IMR-90 (cell line): ENCODE data around the gene LHFPL6. TPM values are rescaled to one million over a fixed set of nuclear protein-coding genes. Genes with fewer than 3 reads are reported as not detected.

Source experiments
- ATAC-seq: fragments of 200-7000 bp; cut with Tn5 transposase; 2 replicates; pipeline ENCODE4 v1.9.1; 2020; ENCODE audit warnings: low read depth, mild to moderate bottlenecking, moderate library complexity
- BruUV-seq: library from RNA; stranded (reverse); fragments of 400-500 nt; replicated peaks from 2 replicates; lab custom pipeline; 2021; lab: Mats Ljungman, UMichigan
- CTCF ChIA-PET: fragments of 300-600 bp; formaldehyde crosslinking; extraction: SDS; loops from one replicate; lab custom pipeline; 2021; ENCODE audit warnings: antibody characterized with exemption; lab: Yijun Ruan, JAX
- POLR2A ChIA-PET: fragments of 300-600 bp; sonication (Branson Sonifier 250); formaldehyde crosslinking; loops from one replicate; lab custom pipeline; 2022; ENCODE audit warnings: antibody characterized with exemption; ENCODE audit not compliant: unreplicated experiment; lab: Charles Lee
- DNase-seq: peaks from one replicate; pipeline ENCODE4 v3.0.0; 2013
- H2AFZ ChIP-seq: replicated peaks from 2 replicates; pipeline ENCODE3; 2013; ENCODE audit warnings: low read length, mild to moderate bottlenecking; ENCODE audit not compliant: poor library complexity
- H2AK5ac ChIP-seq: 2 replicates; pipeline ENCODE4 v1.6.1; 2013; ENCODE audit warnings: low read depth, low read length, inconsistent platforms
- H2AK9ac ChIP-seq: replicated peaks from 2 replicates; pipeline ENCODE3; 2013; ENCODE audit warnings: mild to moderate bottlenecking, low read depth, low read length, moderate library complexity; ENCODE audit not compliant: poor library complexity
- H2BK120ac ChIP-seq: 2 replicates; pipeline ENCODE4 v1.6.1; 2013; ENCODE audit warnings: low read depth, low read length, inconsistent platforms
- H2BK15ac ChIP-seq: 3 replicates; pipeline ENCODE4 v1.6.1; 2013; ENCODE audit warnings: low read depth, low read length, inconsistent platforms
- H2BK20ac ChIP-seq: 2 replicates; pipeline ENCODE4 v1.6.1; 2013; ENCODE audit warnings: low read depth, mild to moderate bottlenecking, inconsistent platforms, low read length, moderate library complexity
- H2BK5ac ChIP-seq: 2 replicates; pipeline ENCODE4 v1.6.1; 2013; ENCODE audit warnings: mild to moderate bottlenecking, low read depth, low read length, inconsistent platforms; ENCODE audit not compliant: poor library complexity, severe bottlenecking
- H3K14ac ChIP-seq: replicated peaks from 2 replicates; pipeline ENCODE4 v1.6.1; 2013; ENCODE audit warnings: low read depth, low read length, inconsistent platforms
- H3K18ac ChIP-seq: 2 replicates; pipeline ENCODE4 v1.6.1; 2013; ENCODE audit warnings: low read depth, low read length, control low read depth
- H3K23ac ChIP-seq: 2 replicates; pipeline ENCODE4 v1.6.1; 2013; ENCODE audit warnings: low read depth, low read length, inconsistent platforms
- H3K27ac ChIP-seq: 2 replicates; pipeline ENCODE4 v1.5.1; 2013; ENCODE audit warnings: mild to moderate bottlenecking, control low read depth, low read length; ENCODE audit not compliant: insufficient read depth
- H3K27me3 ChIP-seq: 2 replicates; pipeline ENCODE4 v1.6.1; 2013; ENCODE audit warnings: low read length; ENCODE audit not compliant: control insufficient read depth, insufficient read depth
- H3K36me3 ChIP-seq: 2 replicates; pipeline ENCODE4 v1.6.1; 2013; ENCODE audit warnings: low read length, mixed read lengths; ENCODE audit not compliant: control insufficient read depth, insufficient read depth
- H3K4ac ChIP-seq: 2 replicates; pipeline ENCODE4 v1.6.1; 2013; ENCODE audit warnings: low read depth, low read length, inconsistent platforms
- H3K4me1 ChIP-seq: 2 replicates; pipeline ENCODE4 v1.6.1; 2013; ENCODE audit warnings: low read length, mixed read lengths; ENCODE audit not compliant: control insufficient read depth, insufficient read depth
- H3K4me2 ChIP-seq: 2 replicates; pipeline ENCODE4 v1.6.1; 2013; ENCODE audit warnings: low read depth, mild to moderate bottlenecking, control low read depth, low read length, moderate library complexity
- H3K4me3 ChIP-seq: 2 replicates; pipeline ENCODE4 v1.5.1; 2013; ENCODE audit warnings: low read depth, mild to moderate bottlenecking, control low read depth, low read length, moderate library complexity; ENCODE audit not compliant: insufficient read depth
- H3K56ac ChIP-seq: 2 replicates; pipeline ENCODE4 v1.6.1; 2013; ENCODE audit warnings: low read length, inconsistent platforms; ENCODE audit not compliant: insufficient read depth; ENCODE audit errors: extremely low read depth
- H3K79me1 ChIP-seq, 2 experiments: 2 replicates each; pipeline ENCODE4 v1.6.1; 2013; ENCODE audit warnings: low read length in 2 of 2, inconsistent platforms in 1 of 2, low read depth in 1 of 2
- H3K9ac ChIP-seq: 2 replicates; pipeline ENCODE4 v1.6.1; 2013; ENCODE audit warnings: low read depth, low read length, control low read depth
- H3K9me1 ChIP-seq: 2 replicates; pipeline ENCODE4 v1.6.1; 2013; ENCODE audit warnings: low read length, inconsistent platforms; ENCODE audit not compliant: insufficient read depth
- H3K9me3 ChIP-seq: 2 replicates; pipeline ENCODE4 v1.6.1; 2013; ENCODE audit warnings: low read length; ENCODE audit not compliant: control insufficient read depth, insufficient read depth
- H4K20me1 ChIP-seq: 2 replicates; pipeline ENCODE4 v1.6.1; 2013; ENCODE audit warnings: low read length, inconsistent platforms; ENCODE audit not compliant: insufficient read depth
- H4K5ac ChIP-seq: 2 replicates; pipeline ENCODE4 v1.6.1; 2013; ENCODE audit warnings: mild to moderate bottlenecking, low read depth, low read length, control low read depth
- H4K8ac ChIP-seq, 2 experiments: 2 replicates each; pipeline ENCODE4 v1.6.1; 2013; ENCODE audit warnings: low read depth in 2 of 2, low read length in 2 of 2, control low read depth in 1 of 2, inconsistent platforms in 1 of 2
- H4K91ac ChIP-seq: 2 replicates; pipeline ENCODE4 v1.6.1; 2013; ENCODE audit warnings: low read depth, low read length, inconsistent platforms; ENCODE audit not compliant: insufficient read depth
- CHD1 ChIP-seq: IDR thresholded peaks from 2 replicates; pipeline ENCODE4 v1.6.1; 2012; ENCODE audit warnings: low read depth, low read length, improper control_type of control experiment
- FOS ChIP-seq: fragments of 150-350 bp; IDR thresholded peaks from 2 replicates; pipeline ENCODE4 v1.6.1; 2016; ENCODE audit warnings: low read depth, low read length
- MAFK ChIP-seq: IDR thresholded peaks from 2 replicates; pipeline ENCODE4 v1.6.1; 2012; ENCODE audit warnings: low read depth, low read length, improper control_type of control experiment
- MXI1 ChIP-seq: IDR thresholded peaks from 2 replicates; pipeline ENCODE4 v1.6.1; 2012; ENCODE audit warnings: low read depth, mild to moderate bottlenecking, low read length, moderate library complexity, borderline replicate concordance
- POLR2A ChIP-seq: IDR thresholded peaks from 2 replicates; pipeline ENCODE4 v1.6.1; 2012; ENCODE audit warnings: mild to moderate bottlenecking, low read depth, low read length
- RFX5 ChIP-seq: IDR thresholded peaks from 2 replicates; pipeline ENCODE4 v1.8.0; 2012; ENCODE audit warnings: low read depth, mild to moderate bottlenecking, low read length, moderate library complexity
- SMC3 ChIP-seq: fragments of 150-350 bp; IDR thresholded peaks from 2 replicates; pipeline ENCODE4 v1.6.1; 2016; ENCODE audit warnings: low read depth, mild to moderate bottlenecking, antibody characterized with exemption, low read length, moderate library complexity
- dilution Hi-C: fragments of 300-500 bp; cut with HindIII; formaldehyde crosslinking; loops from one replicate; pipeline ENCODE4 v1.14.3; 2018; ENCODE audit warnings: low sequenced_read_pairs; ENCODE audit not compliant: unreplicated experiment
- in situ Hi-C: fragments of 300-500 bp; cut with MboI; formaldehyde crosslinking; loops from 3 replicates; pipeline ENCODE4 v1.14.3; 2019; ENCODE audit warnings: low sequenced_read_pairs, inconsistent platforms, mixed read lengths
- intact Hi-C: fragments of 100-400 bp; cut with micrococcal nuclease; formaldehyde crosslinking; loops from 2 replicates; pipeline ENCODE4 v1.10.0; 2022
- polyA plus RNA-seq, 3 experiments: library from polyadenylated mRNA; depleted of rRNA; stranded (reverse); fragments of >200 nt; gene quantifications; 2 replicates each; pipeline ENCODE4 v1.2.3, GENCODE V29; 2012; ENCODE audit warnings: low replicate concordance in 1 of 3
- total RNA-seq: library from RNA; depleted of rRNA; stranded (reverse); fragments of >200 nt; gene quantifications from 2 replicates; pipeline ENCODE4 v1.2.3, GENCODE V29; 2012
- TF ChIP-seq, protein P1 (sequence below): fragments of 150-350 bp; IDR thresholded peaks from 2 replicates; pipeline ENCODE4 v1.6.1; 2016; ENCODE audit warnings: low read depth, mild to moderate bottlenecking, low read length, moderate library complexity, borderline replicate concordance

Gene LHFPL6
- total and polyA plus RNA-seq, 2 of the 4 experiments (the other 2 are of a cell fraction) = 24.7 to 36.1 TPM

DNA sequence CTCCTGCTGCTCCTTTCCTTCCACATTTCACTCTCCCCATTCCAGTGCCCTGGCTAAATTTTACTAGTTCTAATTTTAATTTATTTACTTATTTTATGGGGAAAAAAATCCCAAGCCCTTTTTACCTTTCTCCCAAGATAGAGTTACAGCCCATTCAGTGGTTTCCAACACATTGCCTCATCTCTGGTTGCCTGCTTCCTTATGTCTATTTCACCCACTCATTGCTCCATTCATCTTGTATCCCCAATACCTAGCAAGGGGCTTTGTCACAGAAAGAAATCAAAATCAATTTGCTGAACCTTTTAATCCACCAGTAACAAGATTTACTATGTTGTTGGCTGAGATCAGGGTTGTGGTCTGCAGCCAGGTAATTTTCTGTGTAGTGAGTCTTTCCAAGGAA, 55.9 kb downstream of the LHFPL6 start:
- Histone ChIP-seq H2AK5ac (no peak overlapping the region), H4K5ac (no peak overlapping the region), H2BK20ac (no peak overlapping the region), H3K4me3 (no peak overlapping the region), H2BK120ac (no peak overlapping the region), H3K9me1 (no peaks in the 10 kb centered on the region; the same call in 1 of the 2 replicates), H3K36me3 (no peaks in the 10 kb centered on the region), H2BK15ac (no peak overlapping the region), H3K14ac (no peak overlapping the region), H2AFZ (no peak overlapping the region), H3K27ac (no peak overlapping the region), H4K8ac (no peak overlapping the region), H3K9ac (no peak overlapping the region), H3K4me2 (no peak overlapping the region), H3K4ac (no peak overlapping the region), H3K27me3 (no peaks in the 10 kb centered on the region), H2AK9ac (no peak overlapping the region), H3K9me3 (no peaks in the 10 kb centered on the region), H4K91ac (no peak overlapping the region), H3K18ac (no peak overlapping the region), H3K23ac (no peak overlapping the region), H3K79me1 (peaks cover 11 to 15% of the 10 kb centered on the region in 2 experiments; a peak in 1 of 4 replicates), H4K20me1 (no peaks in the 10 kb centered on the region), H2BK5ac (no peak overlapping the region), H3K4me1 (no peaks in the 10 kb centered on the region), H3K56ac (no peak overlapping the region)
- in situ Hi-C loops (no loop called here), intact Hi-C loops (no loop called here), dilution Hi-C loops (no loop called here)
- TF ChIP-seq FOS = no peak
- no peak for TF ChIP-seq MAFK
- no peak for TF ChIP-seq RFX5
- no peak for TF ChIP-seq SMC3
- TF ChIP-seq, protein P1, sequence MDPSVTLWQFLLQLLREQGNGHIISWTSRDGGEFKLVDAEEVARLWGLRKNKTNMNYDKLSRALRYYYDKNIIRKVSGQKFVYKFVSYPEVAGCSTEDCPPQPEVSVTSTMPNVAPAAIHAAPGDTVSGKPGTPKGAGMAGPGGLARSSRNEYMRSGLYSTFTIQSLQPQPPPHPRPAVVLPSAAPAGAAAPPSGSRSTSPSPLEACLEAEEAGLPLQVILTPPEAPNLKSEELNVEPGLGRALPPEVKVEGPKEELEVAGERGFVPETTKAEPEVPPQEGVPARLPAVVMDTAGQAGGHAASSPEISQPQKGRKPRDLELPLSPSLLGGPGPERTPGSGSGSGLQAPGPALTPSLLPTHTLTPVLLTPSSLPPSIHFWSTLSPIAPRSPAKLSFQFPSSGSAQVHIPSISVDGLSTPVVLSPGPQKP = no peak
- no peak for TF ChIP-seq POLR2A
- no peak for TF ChIP-seq CHD1
- TF ChIP-seq MXI1 = no peak
- CTCF ChIA-PET = no interaction called here
- BruUV-seq = no TSS peak
- ATAC-seq = no peak
- POLR2A ChIA-PET = no interaction called here
- DNase-seq = no peak
